Endodermal cell (in vitro differentiated cells): ENCODE data around the gene AGPAT3. TPM values are rescaled to one million over a fixed set of nuclear protein-coding genes. Genes with fewer than 3 reads are reported as not detected.

ENCODE experiments used
- DNase-seq: peaks from one replicate; pipeline ENCODE4 v3.0.0-alpha.2; 2017
- H3K27ac ChIP-seq: 2 replicates; pipeline ENCODE4 v1.5.1; 2013; ENCODE audit warnings: mild to moderate bottlenecking, low read depth, low read length, moderate library complexity
- H3K27me3 ChIP-seq: 2 replicates; pipeline ENCODE4 v1.6.1; 2013; ENCODE audit warnings: mild to moderate bottlenecking, low read length, moderate library complexity; ENCODE audit not compliant: insufficient read depth, control insufficient read depth, poor library complexity, severe bottlenecking
- H3K36me3 ChIP-seq: 2 replicates; pipeline ENCODE4 v1.7.0; 2013; ENCODE audit warnings: mild to moderate bottlenecking, low read length, moderate library complexity; ENCODE audit not compliant: control insufficient read depth, insufficient read depth
- H3K4me1 ChIP-seq: one replicate; pipeline ENCODE4 v1.7.0; 2013; ENCODE audit warnings: low read length; ENCODE audit not compliant: control insufficient read depth, insufficient read depth
- H3K4me3 ChIP-seq: 2 replicates; pipeline ENCODE4 v1.5.1; 2013; ENCODE audit warnings: mild to moderate bottlenecking, low read length, moderate library complexity
- H3K9ac ChIP-seq: 2 replicates; pipeline ENCODE4 v1.6.1; 2013; ENCODE audit warnings: mild to moderate bottlenecking, low read length, moderate library complexity; ENCODE audit not compliant: poor library complexity, severe bottlenecking; ENCODE audit errors: extremely low read depth
- H3K9me3 ChIP-seq: 2 replicates; pipeline ENCODE4 v1.6.1; 2013; ENCODE audit warnings: mild to moderate bottlenecking, low read length, moderate library complexity; ENCODE audit not compliant: control insufficient read depth
- H3K27ac Mint-ChIP-seq: 2 replicates; pipeline ENCODE4 v1.8.0; 2020; ENCODE audit warnings: mixed read lengths
- H3K27me3 Mint-ChIP-seq: 2 replicates; pipeline ENCODE4 v1.8.0; 2021; ENCODE audit warnings: mild to moderate bottlenecking, mixed read lengths; ENCODE audit not compliant: insufficient read depth
- H3K36me3 Mint-ChIP-seq: 2 replicates; pipeline ENCODE4 v1.8.0; 2020; ENCODE audit warnings: low read depth, mixed read lengths
- H3K4me1 Mint-ChIP-seq: 2 replicates; pipeline ENCODE4 v1.8.0; 2020; ENCODE audit warnings: mixed read lengths
- H3K4me3 Mint-ChIP-seq: 2 replicates; pipeline ENCODE4 v1.8.0; 2020; ENCODE audit warnings: mild to moderate bottlenecking, moderate library complexity, mixed read lengths
- H3K9me3 Mint-ChIP-seq: 2 replicates; pipeline ENCODE4 v1.8.0; 2020; ENCODE audit warnings: mild to moderate bottlenecking, mixed read lengths
- CTCF ChIP-seq: fragments of 200-600 bp; sonication (generic); conservative IDR thresholded peaks from 2 replicates; pipeline ENCODE4 v1.5.0; 2021; ENCODE audit warnings: antibody characterized with exemption, mild to moderate bottlenecking
- WGBS, 2 experiments: methylation state at CpG; one replicate each; pipeline versions ENCODE4 v1.1.5 to v1.1.7; 2013; ENCODE audit warnings: missing lambda C conversion rate in 2 of 2, mixed read lengths in 1 of 2; ENCODE audit not compliant: insufficient coverage in 1 of 2, insufficient read length in 1 of 2; 5-methylcytosine and 5-hydroxymethylcytosine counted together
- total RNA-seq, 2 donors: library from RNA; stranded (reverse); fragmentation: NEBNext Ultra II Directional in 1 of 2; extraction: Animal tissue kit (Norgen Biotek cat#: 25700) in 1 of 2; gene quantifications; 2 replicates in 1 of 2; 3 replicates in 1 of 2; pipeline ENCODE4 v1.2.1, GENCODE V29; 2021

AGPAT3 gene
- total RNA-seq, 2 donors from 2014 or later = 44.0 to 74.4 TPM

- Histone ChIP-seq H3K27me3 (no peaks in the 10 kb centered on the region), H3K9me3 (peaks cover 30% of the 10 kb centered on the region), H3K27ac (no peak overlapping the region), H3K36me3 (peaks cover 35% of the 10 kb centered on the region), H3K9ac (no peak overlapping the region), H3K4me3 (no peak overlapping the region), H3K4me1 (peaks cover 6% of the 10 kb centered on the region)
- H3K9me3 Mint-ChIP-seq = peaks cover 21% of the 10 kb centered on the region
- TF ChIP-seq CTCF = no peak
- H3K4me1 Mint-ChIP-seq = peaks cover 20% of the 10 kb centered on the region
- H3K27me3 Mint-ChIP-seq = no peaks in the 10 kb centered on the region
- DNase-seq = no peak
- no peak overlapping the region for H3K27ac Mint-ChIP-seq
- H3K36me3 Mint-ChIP-seq = peaks cover 44% of the 10 kb centered on the region
- WGBS, 2 experiments = 80 to 86% methylated on average over 1 to 3 of the region's 3 CpGs
- H3K4me3 Mint-ChIP-seq = no peak overlapping the region
Measured at GRCh38 chr21:43889069-43889468, 24.0 kb downstream of the AGPAT3 start.

GRCh38 chr21:43890042-43890441 lies 25.0 kb downstream of the AGPAT3 start:
- Mint-ChIP-seq H3K27ac (no peak overlapping the region), H3K4me1 (peaks cover 18% of the 10 kb centered on the region), H3K4me3 (no peak overlapping the region)

GRCh38 chr21:43892334-43892733 lies 27.3 kb downstream of the AGPAT3 start:
- Histone ChIP-seq H3K9me3 (peaks cover 46% of the 10 kb centered on the region), H3K9ac (no peak overlapping the region), H3K27me3 (no peaks in the 10 kb centered on the region), H3K4me3 (no peak overlapping the region), H3K27ac (no peak overlapping the region), H3K4me1 (no peaks in the 10 kb centered on the region), H3K36me3 (peaks cover 39% of the 10 kb centered on the region)
- H3K9me3 Mint-ChIP-seq = peaks cover 31% of the 10 kb centered on the region
- H3K4me1 Mint-ChIP-seq = peaks cover 11% of the 10 kb centered on the region
- WGBS, 2 experiments = 92 to 97% methylated on average over 2 to 3 of the region's 3 CpGs
- H3K4me3 Mint-ChIP-seq = no peak overlapping the region
- H3K27ac Mint-ChIP-seq = no peak overlapping the region
- peaks cover 44% of the 10 kb centered on the region for H3K36me3 Mint-ChIP-seq
- no peak for DNase-seq
- TF ChIP-seq CTCF = no peak
- H3K27me3 Mint-ChIP-seq = no peaks in the 10 kb centered on the region

More at GRCh38 chr21:43890042-43890441, 25.0 kb downstream of the AGPAT3 start:
- Histone ChIP-seq H3K4me3 (no peak overlapping the region), H3K9me3 (peaks cover 30% of the 10 kb centered on the region), H3K27ac (no peak overlapping the region), H3K36me3 (peaks cover 35% of the 10 kb centered on the region), H3K4me1 (no peaks in the 10 kb centered on the region), H3K27me3 (no peaks in the 10 kb centered on the region), H3K9ac (no peak overlapping the region)
- WGBS, 2 experiments = 81 to 83% methylated on average over 6 to 9 of the region's 9 CpGs
- TF ChIP-seq CTCF = no peak
- peaks cover 21% of the 10 kb centered on the region for H3K9me3 Mint-ChIP-seq
- no peaks in the 10 kb centered on the region for H3K27me3 Mint-ChIP-seq
- peak; percentile 77 for DNase-seq
- H3K36me3 Mint-ChIP-seq = peaks cover 47% of the 10 kb centered on the region
